ENCODE results near the gene FOXD2. TPM values are rescaled to one million over a fixed set of nuclear protein-coding genes. Genes with fewer than 3 reads are reported as not detected.

The FOXD2 gene
- polyA plus RNA-seq, 2 of the 4 experiments (the other 2 are of a cell fraction), result 0.13 to 0.35 TPM

DNA sequence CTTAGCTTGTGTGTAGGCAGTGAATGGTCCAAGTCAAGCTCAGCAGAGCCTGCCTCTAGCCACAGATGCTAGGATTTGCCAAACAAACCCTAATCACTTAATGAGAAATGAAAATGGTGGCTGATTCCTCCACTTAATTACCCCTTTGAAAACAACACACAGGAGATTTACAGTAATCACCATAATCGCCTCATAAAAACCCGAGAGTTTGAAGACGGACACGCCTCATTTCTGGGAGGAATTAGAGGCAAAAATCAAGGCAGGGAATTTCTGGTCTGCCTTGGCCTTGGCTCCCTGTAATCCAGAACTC is 38.0 kb upstream of the FOXD2 start:
- TF ChIP-seq RCOR1 (IDR thresholded peaks at IDR 0.05; ENCODE audit: low read depth, low read length), result no peak
- TF ChIP-seq RNF2 (IDR thresholded peaks at IDR 0.05; ENCODE audit: borderline replicate concordance, low read depth), result no peak
- H3K4me2 ChIP-seq, result no peak overlapping the region
- ATAC-seq, result no peak
- H3K9me3 ChIP-seq, result no peaks in the 10 kb centered on the region
- no peak for DNase-seq (ENCODE audit: low read depth in 1 of 2, low spot score in 1 of 2)
- H3K27ac ChIP-seq, result no peak overlapping the region
- ChIA-PET POLR2A (no interaction called here), CTCF (no interaction called here)
- 86% methylated on average over 4 of the region's 4 CpGs for WGBS (ENCODE audit: missing lambda C conversion rate)
- H3K4me1 ChIP-seq, result no peaks in the 10 kb centered on the region
- no peak overlapping the region for H3K4me3 ChIP-seq
- no peak for FAIRE-seq

DNA sequence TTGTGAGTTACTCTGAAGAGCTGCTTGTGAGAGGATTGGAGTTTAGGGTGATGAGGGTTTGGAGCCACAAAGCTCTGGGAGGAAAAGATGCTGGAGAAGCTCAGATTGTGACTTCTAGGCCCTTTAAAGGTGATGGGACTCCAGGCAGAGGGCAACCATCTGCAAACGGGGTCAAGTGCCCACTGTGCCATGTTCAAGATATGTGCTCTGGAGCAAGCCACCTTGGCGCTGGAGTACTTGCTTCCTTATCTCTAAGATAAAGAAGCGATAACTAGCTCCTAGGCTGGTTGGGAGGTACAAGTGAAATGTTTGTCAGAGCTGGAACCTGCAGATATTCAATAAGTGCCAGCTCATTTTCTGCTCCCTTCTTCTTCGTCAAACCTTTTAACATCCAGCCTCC is 36.1 kb upstream of the FOXD2 start:
- Histone ChIP-seq H3K4me2 (no peak overlapping the region), H3K4me3 (no peak overlapping the region), H3K9me3 (no peaks in the 10 kb centered on the region), H3K4me1 (no peaks in the 10 kb centered on the region), H3K27ac (no peak overlapping the region)
- DNase-seq (ENCODE audit: low read depth in 1 of 2, low spot score in 1 of 2) (no peak), ATAC-seq (no peak), FAIRE-seq (no peak)
- TF ChIP-seq CBX2 (IDR thresholded peaks at IDR 0.05; ENCODE audit: borderline replicate concordance, low read depth) (no peak), EHMT2 (IDR thresholded peaks at IDR 0.05; ENCODE audit: low read depth) (no peak), GATA3 (IDR thresholded peaks at IDR 0.05; ENCODE audit: borderline replicate concordance) (no peak), ZFP36 (IDR thresholded peaks at IDR 0.05; ENCODE audit: borderline replicate concordance, partially characterized antibody) (no peak), ZC3H11A (IDR thresholded peaks at IDR 0.05) (no peak)
- POLR2A ChIA-PET, result no interaction called here
- WGBS (ENCODE audit: missing lambda C conversion rate), result 81% methylated on average over 4 of the region's 4 CpGs
- CTCF ChIA-PET, result interaction anchor here (0.9 to 1.5 kb wide), 3 partner anchors 21 to 325 kb away, joined by 3 to 4 read pairs (median 3); no protein-coding TSS in a partner anchor

DNA sequence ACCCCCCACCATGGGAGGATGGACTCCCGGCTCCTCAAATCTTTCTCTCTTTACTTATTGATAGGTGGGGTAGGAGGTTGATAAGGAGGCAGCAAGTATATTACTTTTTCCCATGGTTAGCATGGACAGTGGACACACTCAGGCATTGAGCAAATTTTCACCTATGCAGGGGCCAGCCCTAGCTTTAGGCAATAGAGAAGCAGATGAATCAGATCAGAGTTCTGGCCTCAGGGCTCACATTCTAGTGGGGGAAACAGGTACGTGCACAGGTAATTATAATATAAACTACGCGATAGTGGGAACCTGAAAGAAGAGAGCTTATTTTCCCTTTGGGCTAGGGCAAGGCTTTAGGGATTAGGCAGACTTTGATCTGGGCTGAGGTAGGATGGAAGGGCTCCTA is 35.3 kb upstream of the FOXD2 start:
- Histone ChIP-seq H3K9me3 (no peaks in the 10 kb centered on the region), H3K27ac (no peak overlapping the region), H3K4me3 (no peak overlapping the region), H3K4me2 (no peak overlapping the region), H3K4me1 (no peaks in the 10 kb centered on the region)
- 76% methylated on average over 4 of the region's 4 CpGs for WGBS (ENCODE audit: missing lambda C conversion rate)
- no peak for FAIRE-seq
- TF ChIP-seq BHLHE40 (IDR thresholded peaks at IDR 0.05; ENCODE audit: low read depth, low read length), result no peak
- TF ChIP-seq, protein P1, sequence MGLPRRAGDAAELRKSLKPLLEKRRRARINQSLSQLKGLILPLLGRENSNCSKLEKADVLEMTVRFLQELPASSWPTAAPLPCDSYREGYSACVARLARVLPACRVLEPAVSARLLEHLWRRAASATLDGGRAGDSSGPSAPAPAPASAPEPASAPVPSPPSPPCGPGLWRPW (IDR thresholded peaks at IDR 0.05), result no peak
- TF ChIP-seq TFCP2L1 (CRISPR knock-in tag; IDR thresholded peaks at IDR 0.05), result no peak
- TF ChIP-seq ZNF302 (CRISPR knock-in tag; IDR thresholded peaks at IDR 0.05), result no peak
- no peak for TF ChIP-seq EHF (CRISPR knock-in tag; IDR thresholded peaks at IDR 0.05)
- TF ChIP-seq PHF8 (IDR thresholded peaks at IDR 0.05; ENCODE audit: borderline replicate concordance, low read depth), result no peak
- no peak for TF ChIP-seq GATA3 (IDR thresholded peaks at IDR 0.05; ENCODE audit: borderline replicate concordance)
- no peak for TF ChIP-seq HOXB13 (CRISPR knock-in tag; IDR thresholded peaks at IDR 0.05; ENCODE audit: low read depth)
- TF ChIP-seq HOXA7 (CRISPR knock-in tag; IDR thresholded peaks at IDR 0.05), result no peak
- no peak for ATAC-seq
- ChIA-PET CTCF (interaction anchor here (0.8 to 1.5 kb wide), 3 partner anchors 9 to 30 kb away, joined by 3 to 5 read pairs (median 5); no protein-coding TSS in a partner anchor), POLR2A (no interaction called here)
- no peak for DNase-seq (ENCODE audit: low read depth in 1 of 2, low spot score in 1 of 2)

DNA sequence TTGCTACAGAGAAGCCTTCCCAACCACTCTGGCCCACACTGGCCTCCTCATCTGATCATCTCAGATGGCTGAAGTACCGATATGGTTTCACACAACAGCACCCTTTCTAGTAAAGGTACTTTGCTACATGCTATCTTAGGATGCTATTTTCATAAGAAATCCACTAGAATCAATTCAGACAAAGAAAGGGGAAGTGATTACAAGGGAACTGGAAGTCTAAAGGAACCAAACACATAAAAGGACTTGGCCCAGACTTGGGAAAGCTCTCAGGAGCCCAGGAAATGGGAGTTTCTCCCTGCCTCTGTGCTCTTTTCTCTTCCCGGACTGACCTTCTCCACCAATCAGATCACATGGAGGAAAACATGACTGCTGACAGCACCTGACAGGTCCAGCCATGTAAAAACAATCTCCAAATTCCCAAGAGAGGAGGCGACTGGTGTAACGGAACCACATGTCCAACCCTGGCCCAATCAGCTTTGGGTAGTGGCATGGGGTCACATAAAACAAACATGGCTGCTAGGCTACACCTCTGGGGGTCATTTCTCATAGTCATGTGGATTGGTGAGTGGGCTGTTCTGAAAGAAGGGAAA is 34.4 kb upstream of the FOXD2 start:
- Histone ChIP-seq H3K4me2 (no peak overlapping the region), H3K27ac (no peak overlapping the region), H3K9me3 (no peaks in the 10 kb centered on the region), H3K4me1 (no peaks in the 10 kb centered on the region), H3K4me3 (no peak overlapping the region)
- 73% methylated on average over 4 of the region's 4 CpGs for WGBS (ENCODE audit: missing lambda C conversion rate)
- ATAC-seq (no peak), DNase-seq (ENCODE audit: low read depth in 1 of 2, low spot score in 1 of 2) (no peak), FAIRE-seq (no peak)
- no peak for TF ChIP-seq POLR2AphosphoS2 (conservative IDR thresholded peaks at IDR 0.05; ENCODE audit: low read length)
- TF ChIP-seq EHMT2 (IDR thresholded peaks at IDR 0.05; ENCODE audit: low read depth), result no peak
- no peak for TF ChIP-seq NPAS2 (CRISPR knock-in tag; IDR thresholded peaks at IDR 0.05; ENCODE audit: borderline replicate concordance)
- no peak for TF ChIP-seq GATA3 (IDR thresholded peaks at IDR 0.05; ENCODE audit: borderline replicate concordance)
- no peak for TF ChIP-seq CBX8 (IDR thresholded peaks at IDR 0.05)
- TF ChIP-seq CHD2 (IDR thresholded peaks at IDR 0.05; ENCODE audit: low read length, partially characterized antibody), result no peak
- TF ChIP-seq JUN (IDR thresholded peaks at IDR 0.05), result no peak
- no peak for TF ChIP-seq NFE2L2 (conservative IDR thresholded peaks at IDR 0.05; ENCODE audit: low read length)
- no peak for TF ChIP-seq HOXA7 (CRISPR knock-in tag; IDR thresholded peaks at IDR 0.05)
- TF ChIP-seq MAZ (IDR thresholded peaks at IDR 0.05; ENCODE audit: borderline replicate concordance, low read depth, low read length), result no peak
- no peak for TF ChIP-seq PHF8 (IDR thresholded peaks at IDR 0.05; ENCODE audit: borderline replicate concordance, low read depth)
- TF ChIP-seq, protein P2, sequence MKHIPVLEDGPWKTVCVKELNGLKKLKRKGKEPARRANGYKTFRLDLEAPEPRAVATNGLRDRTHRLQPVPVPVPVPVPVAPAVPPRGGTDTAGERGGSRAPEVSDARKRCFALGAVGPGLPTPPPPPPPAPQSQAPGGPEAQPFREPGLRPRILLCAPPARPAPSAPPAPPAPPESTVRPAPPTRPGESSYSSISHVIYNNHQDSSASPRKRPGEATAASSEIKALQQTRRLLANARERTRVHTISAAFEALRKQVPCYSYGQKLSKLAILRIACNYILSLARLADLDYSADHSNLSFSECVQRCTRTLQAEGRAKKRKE (CRISPR knock-in tag; IDR thresholded peaks at IDR 0.05; ENCODE audit: low read depth), result no peak
- no peak for TF ChIP-seq NR3C1 (IDR thresholded peaks at IDR 0.05)
- no peak for TF ChIP-seq BHLHE40 (IDR thresholded peaks at IDR 0.05; ENCODE audit: low read depth, low read length)
- no peak for TF ChIP-seq CBX2 (IDR thresholded peaks at IDR 0.05; ENCODE audit: borderline replicate concordance, low read depth)
- TF ChIP-seq HOXB13 (CRISPR knock-in tag; IDR thresholded peaks at IDR 0.05; ENCODE audit: low read depth), result no peak
- TF ChIP-seq, protein P3, sequence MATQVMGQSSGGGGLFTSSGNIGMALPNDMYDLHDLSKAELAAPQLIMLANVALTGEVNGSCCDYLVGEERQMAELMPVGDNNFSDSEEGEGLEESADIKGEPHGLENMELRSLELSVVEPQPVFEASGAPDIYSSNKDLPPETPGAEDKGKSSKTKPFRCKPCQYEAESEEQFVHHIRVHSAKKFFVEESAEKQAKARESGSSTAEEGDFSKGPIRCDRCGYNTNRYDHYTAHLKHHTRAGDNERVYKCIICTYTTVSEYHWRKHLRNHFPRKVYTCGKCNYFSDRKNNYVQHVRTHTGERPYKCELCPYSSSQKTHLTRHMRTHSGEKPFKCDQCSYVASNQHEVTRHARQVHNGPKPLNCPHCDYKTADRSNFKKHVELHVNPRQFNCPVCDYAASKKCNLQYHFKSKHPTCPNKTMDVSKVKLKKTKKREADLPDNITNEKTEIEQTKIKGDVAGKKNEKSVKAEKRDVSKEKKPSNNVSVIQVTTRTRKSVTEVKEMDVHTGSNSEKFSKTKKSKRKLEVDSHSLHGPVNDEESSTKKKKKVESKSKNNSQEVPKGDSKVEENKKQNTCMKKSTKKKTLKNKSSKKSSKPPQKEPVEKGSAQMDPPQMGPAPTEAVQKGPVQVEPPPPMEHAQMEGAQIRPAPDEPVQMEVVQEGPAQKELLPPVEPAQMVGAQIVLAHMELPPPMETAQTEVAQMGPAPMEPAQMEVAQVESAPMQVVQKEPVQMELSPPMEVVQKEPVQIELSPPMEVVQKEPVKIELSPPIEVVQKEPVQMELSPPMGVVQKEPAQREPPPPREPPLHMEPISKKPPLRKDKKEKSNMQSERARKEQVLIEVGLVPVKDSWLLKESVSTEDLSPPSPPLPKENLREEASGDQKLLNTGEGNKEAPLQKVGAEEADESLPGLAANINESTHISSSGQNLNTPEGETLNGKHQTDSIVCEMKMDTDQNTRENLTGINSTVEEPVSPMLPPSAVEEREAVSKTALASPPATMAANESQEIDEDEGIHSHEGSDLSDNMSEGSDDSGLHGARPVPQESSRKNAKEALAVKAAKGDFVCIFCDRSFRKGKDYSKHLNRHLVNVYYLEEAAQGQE (IDR thresholded peaks at IDR 0.05), result no peak
- no peak for TF ChIP-seq KDM5A (IDR thresholded peaks at IDR 0.05)
- CTCF ChIA-PET, result interaction anchor here (1.2 to 1.5 kb wide), 2 partner anchors 10 to 29 kb away, joined by 3 to 5 read pairs; no protein-coding TSS in a partner anchor
- POLR2A ChIA-PET, result no interaction called here

All from A549 (cell line).